ENCODE data around the gene PVR. TPM values are rescaled to one million over a fixed set of nuclear protein-coding genes. Genes with fewer than 3 reads are reported as not detected.

The PVR gene
- polyA plus RNA-seq, 1 donor from 2014 or later = 19.1 TPM

GRCh38 chr19:44635581-44636438, 7.9 kb upstream of the PVR start:
- Histone ChIP-seq H3K4me2 (ENCODE audit: low read length) (no peak overlapping the region), H3K9ac (ENCODE audit: low read length) (no peak overlapping the region), H3K36me3 (ENCODE audit: insufficient read depth, low read length) (no peaks in the 10 kb centered on the region), H3K9me3 (ENCODE audit: low read length) (no peaks in the 10 kb centered on the region), H3K27ac (ENCODE audit: low read length) (no peak overlapping the region), H3K27me3 (ENCODE audit: insufficient read depth, low read depth, low read length) (no peaks in the 10 kb centered on the region), H3K79me2 (replicated peaks; ENCODE audit: insufficient read depth, low read length) (no peaks in the 10 kb centered on the region), H2AFZ (ENCODE audit: low read depth, low read length) (no peak overlapping the region), H3K9me2 (ENCODE audit: insufficient read depth, low read length) (no peaks in the 10 kb centered on the region), H3F3A (ENCODE audit: insufficient read depth, low read length, poor library complexity, severe bottlenecking) (no peaks in the 10 kb centered on the region), H3K4me3 (ENCODE audit: low read length) (no peak overlapping the region), H4K20me1 (ENCODE audit: insufficient read depth) (no peaks in the 10 kb centered on the region)
- no peak for TF ChIP-seq CTCF (IDR thresholded peaks at IDR 0.05; ENCODE audit: poor library complexity, severe bottlenecking)
- TF ChIP-seq EP300 (conservative IDR thresholded peaks at IDR 0.05; ENCODE audit: poor library complexity, severe bottlenecking) = no peak
- TF ChIP-seq MXI1 (conservative IDR thresholded peaks at IDR 0.05; ENCODE audit: poor library complexity, severe bottlenecking) = no peak

GRCh38 chr19:44636439-44637389, 7.0 kb upstream of the PVR start:
- no peak for TF ChIP-seq RAD21 (conservative IDR thresholded peaks at IDR 0.05)
- TF ChIP-seq EP300 (conservative IDR thresholded peaks at IDR 0.05; ENCODE audit: poor library complexity, severe bottlenecking) = no peak
- no peak for TF ChIP-seq SMC3 (conservative IDR thresholded peaks at IDR 0.05; ENCODE audit: poor library complexity)
- no peak for TF ChIP-seq TAF1 (IDR thresholded peaks at IDR 0.05; ENCODE audit: low read depth)
- no peak for TF ChIP-seq MXI1 (conservative IDR thresholded peaks at IDR 0.05; ENCODE audit: poor library complexity, severe bottlenecking)
- no peak for TF ChIP-seq POLR2AphosphoS5 (IDR thresholded peaks at IDR 0.05)
- TF ChIP-seq REST (IDR thresholded peaks at IDR 0.05; ENCODE audit: borderline replicate concordance) = no peak
- no peak for TF ChIP-seq EZH2 (IDR thresholded peaks at IDR 0.05; ENCODE audit: borderline replicate concordance, insufficient read depth, low read length, poor library complexity, severe bottlenecking)
- no peaks in the 10 kb centered on the region for H3K36me3 ChIP-seq (ENCODE audit: insufficient read depth, low read length)

More at GRCh38 chr19:44636439-44637389, 7.0 kb upstream of the PVR start:
- no peaks in the 10 kb centered on the region for H4K20me1 ChIP-seq (ENCODE audit: insufficient read depth)
- H3K27ac ChIP-seq (ENCODE audit: low read length) = no peak overlapping the region
- H3K79me2 ChIP-seq (replicated peaks; ENCODE audit: insufficient read depth, low read length) = no peaks in the 10 kb centered on the region
- no peaks in the 10 kb centered on the region for H3K9me3 ChIP-seq (ENCODE audit: low read length)
- no peak overlapping the region for H2AFZ ChIP-seq (ENCODE audit: low read depth, low read length)
- no peaks in the 10 kb centered on the region for H3K9me2 ChIP-seq (ENCODE audit: insufficient read depth, low read length)
- H3K9ac ChIP-seq (ENCODE audit: low read length) = no peak overlapping the region
- no peak overlapping the region for H3K4me2 ChIP-seq (ENCODE audit: low read length)
- H3F3A ChIP-seq (ENCODE audit: insufficient read depth, low read length, poor library complexity, severe bottlenecking) = no peaks in the 10 kb centered on the region
- no peak overlapping the region for H3K4me3 ChIP-seq (ENCODE audit: low read length)
- H3K27me3 ChIP-seq (ENCODE audit: insufficient read depth, low read depth, low read length) = no peaks in the 10 kb centered on the region

All from neural cell (in vitro differentiated cells).